BLaER1 (cell line): ENCODE measurements around the gene ZNF831.

Experiments
- H3K27ac ChIP-seq: shearing (Covaris generic); formaldehyde crosslinking; 2 replicates; pipeline ENCODE4 v1.8.1; 2022
- H3K27me3 ChIP-seq: shearing (Covaris generic); formaldehyde crosslinking; 2 replicates; pipeline ENCODE4 v1.8.1; 2022
- H3K36me3 ChIP-seq: shearing (Covaris generic); formaldehyde crosslinking; 2 replicates; pipeline ENCODE4 v1.8.1; 2022
- H3K4me1 ChIP-seq: shearing (Covaris generic); formaldehyde crosslinking; 2 replicates; pipeline ENCODE4 v1.8.1; 2022
- H3K4me2 ChIP-seq: shearing (Covaris generic); formaldehyde crosslinking; 2 replicates; pipeline ENCODE4 v1.8.1; 2022
- H3K4me3 ChIP-seq: shearing (Covaris generic); formaldehyde crosslinking; 2 replicates; pipeline ENCODE4 v1.8.1; 2022
- H3K9ac ChIP-seq: shearing (Covaris generic); formaldehyde crosslinking; 2 replicates; pipeline ENCODE4 v1.8.1; 2022
- H3K9me3 ChIP-seq: shearing (Covaris generic); formaldehyde crosslinking; 2 replicates; pipeline ENCODE4 v1.8.1; 2022
- H4K20me1 ChIP-seq: shearing (Covaris generic); formaldehyde crosslinking; 2 replicates; pipeline ENCODE4 v1.8.1; 2022
- Cebpa-rat ChIP-seq: shearing (Covaris generic); IDR thresholded peaks from 2 replicates; pipeline ENCODE4 v1.8.1; 2022

Gene ZNF831

GRCh38 chr20:59163631-59164530 lies at the start of gene ZNF831:
Gene ZNF831 (plus strand): TSS chr20:59163821. CDS start chr20:59191020, 27,199 bp downstream.
- no peak within 1 kb of the TSS for H3K9ac ChIP-seq

GRCh38 chr20:59117526-59117925 lies 46.1 kb upstream of the ZNF831 start:
- Histone ChIP-seq H3K27ac (0 out of 2 replicates have a peak overlapping the region, but pooled peaks have one; percentile 5), H3K27me3 (no peaks in the 10 kb centered on the region), H3K4me3 (no peak overlapping the region), H3K4me1 (peaks cover 59% of the 10 kb centered on the region), H3K4me2 (peak overlapping the region; percentile 97), H3K36me3 (no peaks in the 10 kb centered on the region), H3K9ac (no peak overlapping the region), H3K9me3 (no peaks in the 10 kb centered on the region; the same call in 1 of the 2 replicates), H4K20me1 (no peaks in the 10 kb centered on the region)
- no peak for TF ChIP-seq Cebpa-rat

More at GRCh38 chr20:59163631-59164530, at the start of gene ZNF831:
- Histone ChIP-seq H3K27ac (peak within 1 kb of the TSS; percentile 52), H3K27me3 (no peaks in the 10 kb centered on the region), H3K4me3 (no peak within 1 kb of the TSS), H4K20me1 (no peaks in the 10 kb centered on the region), H3K36me3 (no peaks in the 10 kb centered on the region), H3K4me1 (peaks cover 67% of the 10 kb centered on the region), H3K9me3 (peaks cover 5% of the 10 kb centered on the region), H3K4me2 (peak within 1 kb of the TSS; percentile 67)
- TF ChIP-seq Cebpa-rat = no peak

DNA sequence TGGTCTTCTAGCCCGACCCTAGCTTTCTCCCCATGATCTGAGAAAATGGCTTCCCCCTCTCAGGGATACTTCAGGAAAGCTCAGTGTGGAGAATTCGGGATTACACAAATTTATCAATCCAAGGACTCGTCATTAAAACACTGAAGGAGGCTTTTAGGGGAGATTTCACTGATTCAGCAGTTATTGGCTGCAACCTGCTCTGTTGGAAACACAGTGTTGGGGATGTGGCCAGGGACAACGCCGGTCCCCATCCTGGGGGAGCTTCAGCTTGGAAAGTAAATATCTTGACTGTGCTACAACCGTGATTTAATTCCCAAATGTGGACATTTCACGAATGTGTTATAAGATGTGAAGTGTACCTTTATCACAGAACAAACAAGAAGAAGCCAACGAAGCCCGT lies 44.8 kb upstream of the ZNF831 start:
- H4K20me1 ChIP-seq = no peaks in the 10 kb centered on the region
- no peak for TF ChIP-seq Cebpa-rat
- H3K4me1 ChIP-seq = peaks cover 70% of the 10 kb centered on the region
- no peaks in the 10 kb centered on the region for H3K27me3 ChIP-seq
- peak overlapping the region; percentile 97 for H3K4me2 ChIP-seq
- H3K27ac ChIP-seq = peak overlapping the region; percentile 96; the same call in 1 of the 2 replicates
- H3K36me3 ChIP-seq = no peaks in the 10 kb centered on the region
- no peak overlapping the region for H3K9ac ChIP-seq
- H3K9me3 ChIP-seq = no peaks in the 10 kb centered on the region; the same call in 1 of the 2 replicates
- no peak overlapping the region for H3K4me3 ChIP-seq

DNA sequence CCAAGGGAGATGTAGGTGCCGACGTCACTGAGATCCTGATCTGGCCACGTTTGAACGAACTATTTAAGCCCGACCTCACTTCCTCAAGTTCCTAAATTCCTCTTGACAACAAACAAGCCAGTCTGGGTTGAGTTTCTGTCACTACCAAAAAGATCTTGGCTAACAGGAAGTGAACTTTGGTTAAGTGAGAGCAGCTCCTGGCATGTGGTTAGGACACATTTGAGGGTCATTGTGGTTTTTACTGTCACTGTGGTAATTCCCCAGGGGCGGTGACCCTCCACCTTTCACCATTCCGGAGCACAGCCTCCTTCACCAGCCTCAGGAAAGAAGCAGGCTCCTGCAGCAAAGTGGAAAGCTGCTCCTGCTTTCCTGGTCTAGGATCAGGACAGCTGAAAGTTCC lies 43.1 kb upstream of the ZNF831 start:
- Histone ChIP-seq H3K27me3 (no peaks in the 10 kb centered on the region), H3K4me3 (peak overlapping the region; percentile 28; the same call in 1 of the 2 replicates), H3K9ac (peak overlapping the region; percentile 30; the same call in 1 of the 2 replicates), H3K27ac (peak overlapping the region; percentile 96), H4K20me1 (no peaks in the 10 kb centered on the region), H3K4me1 (peaks cover 86% of the 10 kb centered on the region), H3K9me3 (no peaks in the 10 kb centered on the region; the same call in 1 of the 2 replicates), H3K4me2 (peak overlapping the region; percentile 97), H3K36me3 (no peaks in the 10 kb centered on the region)
- no peak for TF ChIP-seq Cebpa-rat

GRCh38 chr20:59120919-59121318 lies 42.7 kb upstream of the ZNF831 start:
- Histone ChIP-seq H3K4me2 (peak overlapping the region; percentile 97), H4K20me1 (no peaks in the 10 kb centered on the region), H3K9me3 (no peaks in the 10 kb centered on the region; the same call in 1 of the 2 replicates), H3K4me1 (peaks cover 89% of the 10 kb centered on the region), H3K27ac (peak overlapping the region; percentile 96), H3K27me3 (no peaks in the 10 kb centered on the region), H3K9ac (peak overlapping the region; percentile 30; the same call in 1 of the 2 replicates), H3K36me3 (no peaks in the 10 kb centered on the region), H3K4me3 (peak overlapping the region; percentile 5; the same call in 1 of the 2 replicates)
- TF ChIP-seq Cebpa-rat = no peak

DNA sequence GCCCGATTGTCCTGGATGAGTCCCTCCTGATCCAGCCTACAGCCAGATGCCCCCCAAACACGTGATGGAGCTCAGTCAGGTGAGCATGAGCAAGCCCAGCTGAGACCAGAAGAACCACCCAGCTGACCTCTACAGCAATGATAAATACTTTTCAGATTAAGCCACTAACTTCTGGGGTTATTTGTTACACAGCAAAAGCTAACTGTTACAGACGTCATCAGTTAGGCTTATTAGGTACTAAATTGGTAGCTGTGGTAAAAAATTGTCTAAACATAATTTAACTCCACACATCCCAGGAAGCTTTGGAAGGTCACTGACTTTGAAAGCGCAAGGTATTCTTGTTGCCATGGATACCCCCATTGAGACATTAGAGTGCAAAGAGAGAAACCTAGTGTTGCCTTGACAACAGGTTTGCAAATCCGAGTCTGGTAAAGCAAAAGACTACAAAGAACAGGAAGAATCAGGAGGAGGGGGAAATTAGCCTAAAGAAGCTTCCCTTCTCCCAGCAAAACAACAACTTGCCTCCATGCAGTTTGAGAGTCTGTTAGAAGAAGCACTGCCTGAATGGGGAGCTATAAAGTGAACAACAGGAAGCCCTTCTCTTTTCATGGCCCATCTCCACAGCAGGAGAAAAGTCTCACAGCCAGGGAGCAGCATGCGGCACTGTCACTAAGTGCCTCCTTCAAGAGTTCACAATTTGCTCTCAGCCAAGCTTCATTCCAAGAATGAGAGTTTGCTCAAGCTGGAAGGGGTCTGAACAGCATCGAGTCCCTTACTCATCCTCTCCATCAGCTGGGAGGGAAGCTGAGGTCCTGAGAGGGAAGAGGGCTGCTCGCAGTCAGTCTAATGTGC lies 41.7 kb upstream of the ZNF831 start:
- TF ChIP-seq Cebpa-rat = no peak
- Histone ChIP-seq H4K20me1 (no peaks in the 10 kb centered on the region), H3K4me3 (peak overlapping the region; percentile 67), H3K4me2 (peak overlapping the region; percentile 97), H3K9me3 (no peaks in the 10 kb centered on the region; the same call in 1 of the 2 replicates), H3K9ac (peak overlapping the region; percentile 85), H3K4me1 (peaks cover 97% of the 10 kb centered on the region), H3K36me3 (no peaks in the 10 kb centered on the region), H3K27me3 (no peaks in the 10 kb centered on the region), H3K27ac (peak overlapping the region; percentile 96)

DNA sequence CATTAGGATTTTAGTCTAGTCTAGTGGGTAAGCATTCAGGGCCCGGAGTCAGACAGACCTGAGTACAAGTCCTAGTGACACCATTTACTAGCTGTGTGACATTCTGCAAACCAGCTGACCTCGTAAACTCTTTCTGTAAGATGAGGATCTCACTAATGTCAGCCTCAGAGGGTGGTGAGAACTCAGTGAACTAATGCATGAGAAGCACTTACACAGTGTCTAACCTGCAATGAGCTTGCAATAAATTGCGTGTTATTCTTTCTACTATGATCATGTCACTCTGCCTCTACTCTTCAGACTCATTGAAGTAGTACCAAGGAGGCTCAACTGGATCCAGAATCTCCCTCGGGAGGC lies 41.1 kb upstream of the ZNF831 start:
- Histone ChIP-seq H4K20me1 (no peaks in the 10 kb centered on the region), H3K9me3 (no peaks in the 10 kb centered on the region; the same call in 1 of the 2 replicates), H3K27ac (peak overlapping the region; percentile 96), H3K27me3 (no peaks in the 10 kb centered on the region), H3K36me3 (no peaks in the 10 kb centered on the region), H3K9ac (peak overlapping the region; percentile 85), H3K4me1 (peaks cover 97% of the 10 kb centered on the region), H3K4me3 (peak overlapping the region; percentile 67), H3K4me2 (peak overlapping the region; percentile 97)
- TF ChIP-seq Cebpa-rat = no peak

GRCh38 chr20:59123011-59123677 lies 40.5 kb upstream of the ZNF831 start:
- Histone ChIP-seq H3K4me2 (peak overlapping the region; percentile 97), H3K4me1 (peaks cover 97% of the 10 kb centered on the region), H3K9ac (peak overlapping the region; percentile 85), H3K36me3 (no peaks in the 10 kb centered on the region), H3K9me3 (no peaks in the 10 kb centered on the region; the same call in 1 of the 2 replicates), H4K20me1 (no peaks in the 10 kb centered on the region), H3K27me3 (no peaks in the 10 kb centered on the region), H3K27ac (peak overlapping the region; percentile 96), H3K4me3 (peak overlapping the region; percentile 67)
- TF ChIP-seq Cebpa-rat = peak; percentile 52; the same call in 1 of the 2 replicates
